ENCODE measurements around the gene RASSF5.

RASSF5 gene

DNA sequence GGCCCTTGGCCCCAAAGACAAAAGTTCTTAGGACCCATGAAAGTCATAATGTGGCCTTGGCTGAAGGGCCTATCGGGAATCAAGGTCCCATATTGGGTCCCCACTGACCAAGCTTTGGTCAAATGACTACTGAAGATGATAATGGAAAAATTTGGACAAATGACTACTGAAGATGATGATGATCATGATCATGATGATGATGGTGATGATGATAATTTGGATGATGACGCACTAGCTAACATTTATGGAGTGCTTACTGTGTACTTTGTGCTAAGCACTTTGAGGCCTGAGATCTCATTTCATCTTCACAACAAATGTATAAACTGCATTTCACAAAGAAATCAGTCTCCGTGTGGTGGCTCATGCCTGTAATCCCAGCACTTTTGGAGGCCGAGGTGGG is 65.5 kb downstream of the RASSF5 start:
- FAIRE-seq (no peak), DNase-seq (ENCODE audit: insufficient read length, low spot score) (no peak)
- TF ChIP-seq CTCF (IDR thresholded peaks at IDR 0.05; ENCODE audit: insufficient read depth, missing control alignments), result no peak

GRCh38 chr1:206573319-206573718 is 66.0 kb downstream of the RASSF5 start:
- no peak for TF ChIP-seq CTCF (IDR thresholded peaks at IDR 0.05; ENCODE audit: insufficient read depth, missing control alignments)
- FAIRE-seq, result no peak
- no peak for DNase-seq (ENCODE audit: insufficient read length, low spot score)

GRCh38 chr1:206573762-206574161 is 66.4 kb downstream of the RASSF5 start:
- TF ChIP-seq CTCF (IDR thresholded peaks at IDR 0.05; ENCODE audit: insufficient read depth, missing control alignments), result no peak
- FAIRE-seq (no peak), DNase-seq (ENCODE audit: insufficient read length, low spot score) (no peak)

GRCh38 chr1:206575165-206575893 is 68.0 kb downstream of the RASSF5 start:
- DNase-seq (ENCODE audit: insufficient read length, low spot score) (no peak), FAIRE-seq (no peak)
- TF ChIP-seq CTCF (IDR thresholded peaks at IDR 0.05; ENCODE audit: insufficient read depth, missing control alignments), result no peak

DNA sequence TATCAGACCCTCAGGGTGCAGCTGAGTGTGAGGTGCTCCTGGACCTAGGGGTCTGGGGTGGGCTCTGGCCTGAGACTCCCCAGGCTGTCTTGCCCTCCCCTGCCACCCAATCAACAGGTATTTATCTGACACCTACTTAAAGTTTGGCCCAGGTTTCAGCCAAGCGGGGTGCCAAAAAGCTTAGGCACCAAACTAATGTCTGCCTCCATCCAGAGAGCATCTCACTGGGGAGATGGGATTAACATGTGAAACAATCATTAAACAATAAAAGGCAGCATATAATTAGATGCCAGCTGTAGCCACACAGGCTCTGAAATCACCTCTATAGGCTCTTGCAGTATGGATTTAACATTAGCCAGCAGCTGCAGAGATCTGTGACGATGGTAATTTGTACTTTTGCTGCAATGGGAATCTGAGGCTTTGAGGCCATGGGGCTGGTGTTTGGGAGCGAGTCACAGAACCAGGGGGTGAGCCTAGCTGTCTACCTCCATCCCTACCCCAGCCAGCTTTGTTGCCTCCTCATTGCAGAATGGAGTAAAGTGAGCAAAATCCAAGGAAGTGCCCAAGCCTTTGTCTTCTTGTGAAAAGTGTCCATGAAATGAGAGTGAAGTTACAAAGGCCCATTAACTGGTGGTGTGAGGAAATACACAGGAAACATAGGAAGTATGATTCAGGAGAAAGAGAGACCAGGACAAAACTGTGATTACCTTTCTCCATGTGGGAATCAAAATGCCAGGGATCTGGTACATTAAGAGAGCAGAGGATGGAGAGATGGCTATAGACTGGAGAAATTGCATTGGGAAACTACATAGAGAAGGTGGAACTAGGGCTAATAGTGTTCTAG is 68.8 kb downstream of the RASSF5 start:
- no peak for TF ChIP-seq CTCF (IDR thresholded peaks at IDR 0.05; ENCODE audit: insufficient read depth, missing control alignments)
- DNase-seq (ENCODE audit: insufficient read length, low spot score), result no peak
- no peak for FAIRE-seq

DNA sequence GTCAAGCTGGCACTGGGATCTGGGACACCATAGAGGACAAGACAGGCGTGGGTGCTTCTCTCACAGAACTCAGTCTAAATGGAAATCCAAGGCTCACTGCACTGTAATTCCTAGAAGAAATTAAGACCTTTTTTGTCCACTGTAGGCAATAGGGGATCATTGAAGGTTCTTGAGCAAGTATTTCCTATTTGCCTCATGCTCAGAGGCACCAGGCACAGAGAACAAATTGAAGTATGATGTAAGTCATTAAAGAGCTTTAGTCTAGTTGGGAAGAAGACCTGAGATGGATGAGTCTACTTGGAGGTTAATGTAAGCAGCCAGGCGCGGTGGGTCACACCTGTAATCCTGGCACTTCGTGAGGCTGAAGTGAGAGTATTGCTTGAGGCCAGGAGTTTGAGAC is 70.3 kb downstream of the RASSF5 start:
- FAIRE-seq (no peak), DNase-seq (ENCODE audit: insufficient read length, low spot score) (no peak)
- no peak for TF ChIP-seq CTCF (IDR thresholded peaks at IDR 0.05; ENCODE audit: insufficient read depth, missing control alignments)
